Measurements from ENCODE around the gene RAG1. TPM values are rescaled to one million over a fixed set of nuclear protein-coding genes. Genes with fewer than 3 reads are reported as not detected.
A peak's percentile ranks its signal among the peaks of the same experiment; 100 is the strongest.

RAG1 gene
- polyA plus RNA-seq, 4 donors, result 0.60 to 4.9 (median 2.5) TPM

DNA sequence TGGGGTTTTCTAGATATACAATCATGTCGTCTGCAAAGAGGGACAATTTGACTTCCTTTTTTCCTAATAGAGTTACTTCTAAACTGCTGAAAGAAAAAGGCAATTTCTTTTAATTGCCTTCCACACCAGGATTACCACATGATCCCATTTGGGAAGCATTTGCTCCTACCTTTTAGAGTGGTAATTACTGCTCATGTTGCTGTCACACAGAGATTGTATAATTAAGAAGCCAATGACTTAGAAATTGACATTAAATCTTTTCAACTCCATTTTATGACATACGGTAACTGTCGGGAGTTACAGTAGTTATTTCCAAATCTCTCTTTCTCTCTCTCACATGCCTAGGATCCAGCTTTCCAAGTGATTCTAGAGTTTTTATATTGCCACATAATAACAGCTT, 48.0 kb downstream of the RAG1 start:
- H3K9me3 ChIP-seq (ENCODE audit: control insufficient read depth in 2 of 2, insufficient read depth in 1 of 2, low read depth in 1 of 2, low read length in 1 of 2), result no peaks in the 10 kb centered on the region
- H3K27ac ChIP-seq (ENCODE audit: low read depth in 1 of 3, low read length in 2 of 3), result no peak overlapping the region
- no peak overlapping the region for H3K4me3 ChIP-seq (ENCODE audit: low read depth in 1 of 3, low read length in 3 of 3)
- H3K4me1 ChIP-seq (ENCODE audit: control insufficient read depth in 3 of 3, insufficient read depth in 2 of 3, low read depth in 1 of 3, low read length in 2 of 3), result no peaks in the 10 kb centered on the region
- 81 to 84% (median 82%) methylated on average over 3 of the region's 3 CpGs for WGBS, 3 donors
- H3K27me3 ChIP-seq (ENCODE audit: control insufficient read depth in 3 of 3, insufficient read depth in 3 of 3, low read length in 3 of 3), result no peaks in the 10 kb centered on the region
- no peaks in the 10 kb centered on the region for H3K36me3 ChIP-seq (ENCODE audit: control insufficient read depth in 3 of 3, insufficient read depth in 2 of 3, low read depth in 1 of 3, low read length in 3 of 3)
- DNase-seq, result no peak
- FAIRE-seq, result no peak

DNA sequence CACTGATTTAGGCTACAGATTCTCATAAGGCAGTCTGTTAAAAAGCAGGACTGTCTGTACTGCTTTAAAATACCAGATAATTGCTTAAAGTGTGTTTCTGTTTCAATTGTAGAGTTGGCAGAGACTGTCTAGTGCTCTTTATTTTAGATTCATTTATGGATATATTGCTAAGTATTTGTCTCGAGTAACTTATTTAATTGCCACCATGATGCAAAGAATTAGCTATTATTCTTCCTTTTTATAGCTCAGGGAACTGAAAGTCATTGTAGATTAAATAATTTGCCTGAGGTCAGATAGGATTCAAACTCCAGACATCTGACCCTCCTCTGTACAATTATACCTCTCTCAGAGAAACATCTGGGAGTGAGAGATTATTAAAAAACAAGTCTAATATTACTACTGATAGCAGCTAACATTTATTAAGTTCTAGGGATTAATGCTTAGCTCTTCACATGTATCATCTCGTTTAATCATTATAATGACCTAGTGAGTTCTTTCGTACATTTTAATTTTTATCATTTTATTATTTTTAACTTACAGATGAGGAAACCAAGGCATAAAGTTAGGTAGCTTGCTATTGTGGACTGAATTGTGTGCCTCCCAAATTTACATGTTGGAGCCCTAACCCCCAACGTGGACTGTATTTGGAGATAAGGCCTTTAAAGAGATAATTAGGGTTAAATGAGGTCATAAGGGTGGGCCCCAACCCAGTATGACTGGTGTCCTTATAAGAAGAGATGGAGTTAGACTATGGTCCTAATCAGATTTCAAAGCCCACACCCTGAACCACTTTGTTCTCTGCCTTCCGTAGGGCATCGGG, 49.9 kb downstream of the RAG1 start:
- Histone ChIP-seq H3K36me3 (ENCODE audit: control insufficient read depth in 3 of 3, insufficient read depth in 2 of 3, low read depth in 1 of 3, low read length in 3 of 3) (no peaks in the 10 kb centered on the region), H3K9me3 (ENCODE audit: control insufficient read depth in 2 of 2, insufficient read depth in 1 of 2, low read depth in 1 of 2, low read length in 1 of 2) (no peaks in the 10 kb centered on the region), H3K27me3 (ENCODE audit: control insufficient read depth in 3 of 3, insufficient read depth in 3 of 3, low read length in 3 of 3) (no peaks in the 10 kb centered on the region), H3K4me1 (ENCODE audit: control insufficient read depth in 3 of 3, insufficient read depth in 2 of 3, low read depth in 1 of 3, low read length in 2 of 3) (no peaks in the 10 kb centered on the region), H3K27ac (ENCODE audit: low read depth in 1 of 3, low read length in 2 of 3) (no peak overlapping the region), H3K4me3 (ENCODE audit: low read depth in 1 of 3, low read length in 3 of 3) (no peak overlapping the region)
- FAIRE-seq (no peak), DNase-seq (no peak)
- 74 to 83% (median 76%) methylated on average over 6 of the region's 6 CpGs for WGBS, 3 donors

DNA sequence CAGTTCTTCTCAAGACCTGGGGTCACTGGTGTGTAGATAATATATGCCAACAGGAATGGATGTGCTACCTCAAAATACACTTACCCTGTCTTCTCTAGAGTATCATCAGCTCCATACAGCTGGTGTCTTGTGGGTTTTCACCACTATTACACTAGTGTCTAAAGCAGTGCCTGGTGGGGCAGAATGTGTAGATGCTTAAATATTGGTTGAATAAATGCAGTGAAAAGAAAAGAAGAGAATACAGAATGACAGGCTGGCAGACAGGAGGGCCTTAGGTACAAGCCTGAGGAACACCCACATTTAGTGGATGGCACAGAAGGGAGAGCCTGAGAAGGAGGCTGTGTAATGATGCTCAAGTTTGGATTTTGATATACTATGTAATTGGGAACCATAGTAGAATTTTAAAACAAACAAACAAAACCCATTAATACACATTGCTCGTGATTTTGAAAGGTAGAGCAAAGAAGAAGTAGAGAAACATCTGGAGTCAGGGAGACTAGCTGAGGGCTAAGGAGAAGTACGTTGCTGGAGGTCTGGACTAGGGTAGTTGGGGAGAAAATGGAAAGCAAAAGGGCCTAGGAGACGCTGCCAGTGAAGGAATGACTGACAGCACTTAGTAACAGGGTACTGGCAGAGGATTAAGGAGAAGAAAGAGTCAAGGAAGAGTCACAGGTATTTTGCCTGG, 50.7 kb downstream of the RAG1 start:
- no peaks in the 10 kb centered on the region for H3K4me1 ChIP-seq (ENCODE audit: control insufficient read depth in 3 of 3, insufficient read depth in 2 of 3, low read depth in 1 of 3, low read length in 2 of 3)
- no peaks in the 10 kb centered on the region for H3K9me3 ChIP-seq (ENCODE audit: control insufficient read depth in 2 of 2, insufficient read depth in 1 of 2, low read depth in 1 of 2, low read length in 1 of 2)
- 62 to 80% (median 67%) methylated on average over 3 of the region's 3 CpGs for WGBS, 3 donors
- H3K27me3 ChIP-seq (ENCODE audit: control insufficient read depth in 3 of 3, insufficient read depth in 3 of 3, low read length in 3 of 3), result no peaks in the 10 kb centered on the region
- no peak overlapping the region for H3K4me3 ChIP-seq (ENCODE audit: low read depth in 1 of 3, low read length in 3 of 3)
- no peak overlapping the region for H3K27ac ChIP-seq (ENCODE audit: low read depth in 1 of 3, low read length in 2 of 3)
- FAIRE-seq (no peak), DNase-seq (no peak)
- no peaks in the 10 kb centered on the region for H3K36me3 ChIP-seq (ENCODE audit: control insufficient read depth in 3 of 3, insufficient read depth in 2 of 3, low read depth in 1 of 3, low read length in 3 of 3)

DNA sequence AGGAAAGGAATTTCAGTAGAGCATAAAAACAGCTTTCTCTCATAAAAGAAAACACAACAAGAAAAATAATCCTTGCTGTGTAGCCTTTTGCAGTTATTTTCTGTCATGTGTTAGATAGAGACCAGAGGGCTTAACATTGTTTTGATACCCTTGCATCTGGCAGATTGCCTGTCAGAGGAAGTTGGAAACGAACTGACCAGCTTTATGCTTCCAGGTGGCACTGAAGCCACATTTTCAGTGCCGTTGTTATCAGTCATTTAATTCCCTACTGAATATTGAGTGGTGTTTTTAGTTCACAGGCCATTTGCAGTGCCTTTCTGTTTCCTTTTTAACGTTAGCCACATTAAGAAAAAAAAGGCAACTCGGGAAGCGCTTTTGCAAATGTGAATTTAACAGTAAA, 51.7 kb downstream of the RAG1 start:
- H3K9me3 ChIP-seq (ENCODE audit: control insufficient read depth in 2 of 2, insufficient read depth in 1 of 2, low read depth in 1 of 2, low read length in 1 of 2), result no peaks in the 10 kb centered on the region
- H3K36me3 ChIP-seq (ENCODE audit: control insufficient read depth in 3 of 3, insufficient read depth in 2 of 3, low read depth in 1 of 3, low read length in 3 of 3), result no peaks in the 10 kb centered on the region
- WGBS, 3 donors, result 29 to 36% (median 35%) methylated on average over 5 of the region's 5 CpGs
- no peak for DNase-seq
- no peaks in the 10 kb centered on the region for H3K27me3 ChIP-seq (ENCODE audit: control insufficient read depth in 3 of 3, insufficient read depth in 3 of 3, low read length in 3 of 3)
- H3K27ac ChIP-seq (ENCODE audit: low read depth in 1 of 3, low read length in 2 of 3), result no peak overlapping the region
- H3K4me1 ChIP-seq (ENCODE audit: control insufficient read depth in 3 of 3, insufficient read depth in 2 of 3, low read depth in 1 of 3, low read length in 2 of 3), result no peaks in the 10 kb centered on the region
- no peak overlapping the region for H3K4me3 ChIP-seq (ENCODE audit: low read depth in 1 of 3, low read length in 3 of 3)
- FAIRE-seq, result no peak

DNA sequence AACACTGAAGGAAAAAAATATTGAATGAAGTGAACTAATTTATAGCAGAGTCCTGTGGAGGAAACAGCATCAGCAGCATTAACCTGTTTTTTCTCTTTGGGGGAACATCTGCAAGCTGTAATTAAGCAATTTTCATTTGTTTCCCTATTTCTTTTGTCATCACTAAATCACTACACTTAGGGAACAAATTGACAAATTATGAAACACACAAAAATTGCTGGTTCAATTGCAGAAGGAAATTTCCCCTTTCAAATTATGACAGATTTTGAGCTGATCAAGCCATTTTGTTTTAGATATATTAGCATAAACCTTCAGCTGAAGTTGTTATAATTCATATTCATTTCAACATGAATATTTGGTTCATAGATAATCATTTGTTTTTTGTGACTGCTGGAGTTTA, 52.4 kb downstream of the RAG1 start:
- H3K4me3 ChIP-seq (ENCODE audit: low read depth in 1 of 3, low read length in 3 of 3), result no peak overlapping the region
- H3K36me3 ChIP-seq (ENCODE audit: control insufficient read depth in 3 of 3, insufficient read depth in 2 of 3, low read depth in 1 of 3, low read length in 3 of 3), result no peaks in the 10 kb centered on the region
- H3K4me1 ChIP-seq (ENCODE audit: control insufficient read depth in 3 of 3, insufficient read depth in 2 of 3, low read depth in 1 of 3, low read length in 2 of 3), result no peaks in the 10 kb centered on the region
- FAIRE-seq (no peak), DNase-seq (no peak)
- no peak overlapping the region for H3K27ac ChIP-seq (ENCODE audit: low read depth in 1 of 3, low read length in 2 of 3)
- H3K9me3 ChIP-seq (ENCODE audit: control insufficient read depth in 2 of 2, insufficient read depth in 1 of 2, low read depth in 1 of 2, low read length in 1 of 2), result no peaks in the 10 kb centered on the region
- H3K27me3 ChIP-seq (ENCODE audit: control insufficient read depth in 3 of 3, insufficient read depth in 3 of 3, low read length in 3 of 3), result no peaks in the 10 kb centered on the region

DNA sequence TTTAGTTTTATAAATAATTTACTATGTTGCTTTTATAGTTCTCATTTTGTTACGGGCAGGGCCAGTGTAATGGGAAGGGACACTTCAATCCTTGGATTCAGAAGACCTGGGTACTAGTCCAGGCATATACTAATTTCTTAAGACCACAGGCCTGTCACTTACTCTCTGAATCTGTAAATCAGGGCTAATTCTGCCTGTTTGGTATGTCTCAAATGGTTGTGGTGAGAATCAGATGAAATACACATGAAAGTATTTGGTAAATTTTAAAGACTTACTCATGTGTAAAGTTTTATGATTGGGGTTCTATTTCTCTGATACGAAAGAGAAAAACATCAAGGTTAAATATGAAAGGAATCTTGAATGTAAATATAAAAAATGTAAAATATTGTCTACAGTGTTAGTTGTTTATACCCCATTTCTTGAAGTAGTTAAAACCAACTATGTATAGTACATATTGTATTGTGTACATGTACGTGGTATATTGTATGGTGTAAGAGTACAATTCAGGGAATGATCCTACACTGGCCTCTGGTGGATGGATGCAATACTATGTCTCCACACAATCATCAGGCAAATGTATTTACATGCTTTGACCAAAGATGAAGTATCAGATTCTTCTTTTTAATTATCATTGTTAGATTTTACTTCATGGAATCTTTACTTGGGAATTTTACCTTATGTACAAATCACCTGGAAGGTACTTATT, 54.8 kb downstream of the RAG1 start:
- H3K4me3 ChIP-seq (ENCODE audit: low read depth in 1 of 3, low read length in 3 of 3), result no peak overlapping the region
- peak; percentile 33 to 35 for DNase-seq
- H3K9me3 ChIP-seq (ENCODE audit: control insufficient read depth in 2 of 2, insufficient read depth in 1 of 2, low read depth in 1 of 2, low read length in 1 of 2), result no peaks in the 10 kb centered on the region
- WGBS, 3 donors, result 57 to 72% (median 68%) methylated on average over 3 of the region's 3 CpGs
- H3K36me3 ChIP-seq (ENCODE audit: control insufficient read depth in 3 of 3, insufficient read depth in 2 of 3, low read depth in 1 of 3, low read length in 3 of 3), result no peaks in the 10 kb centered on the region
- no peak overlapping the region for H3K27ac ChIP-seq (ENCODE audit: low read depth in 1 of 3, low read length in 2 of 3)
- no peak for FAIRE-seq
- H3K4me1 ChIP-seq (ENCODE audit: control insufficient read depth in 3 of 3, insufficient read depth in 2 of 3, low read depth in 1 of 3, low read length in 2 of 3), result no peaks in the 10 kb centered on the region
- H3K27me3 ChIP-seq (ENCODE audit: control insufficient read depth in 3 of 3, insufficient read depth in 3 of 3, low read length in 3 of 3), result no peaks in the 10 kb centered on the region

DNA sequence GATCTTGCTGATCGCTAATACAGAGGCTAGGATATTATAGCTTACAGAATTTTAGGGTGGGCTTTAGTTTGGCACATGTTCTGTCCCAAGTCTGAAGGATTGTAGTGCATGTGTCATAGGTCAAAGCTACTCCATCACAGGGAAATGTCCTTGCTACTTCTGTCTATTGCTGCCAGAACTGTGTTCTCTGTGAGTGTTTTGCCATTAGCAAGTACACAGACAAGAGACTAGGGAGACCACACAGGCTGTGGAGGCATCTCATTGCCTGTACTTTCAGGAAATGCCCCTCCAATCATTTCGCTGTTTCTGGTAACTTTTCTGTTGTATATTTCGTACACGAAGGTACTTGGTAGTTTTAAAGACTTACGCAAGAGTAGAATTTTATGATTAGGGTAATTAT, 55.7 kb downstream of the RAG1 start:
- H3K27me3 ChIP-seq (ENCODE audit: control insufficient read depth in 3 of 3, insufficient read depth in 3 of 3, low read length in 3 of 3), result no peaks in the 10 kb centered on the region
- H3K4me3 ChIP-seq (ENCODE audit: low read depth in 1 of 3, low read length in 3 of 3), result no peak overlapping the region
- 84 to 90% (median 85%) methylated on average over 5 of the region's 5 CpGs for WGBS, 3 donors
- no peaks in the 10 kb centered on the region for H3K9me3 ChIP-seq (ENCODE audit: control insufficient read depth in 2 of 2, insufficient read depth in 1 of 2, low read depth in 1 of 2, low read length in 1 of 2)
- FAIRE-seq, result no peak
- no peak overlapping the region for H3K27ac ChIP-seq (ENCODE audit: low read depth in 1 of 3, low read length in 2 of 3)
- no peaks in the 10 kb centered on the region for H3K36me3 ChIP-seq (ENCODE audit: control insufficient read depth in 3 of 3, insufficient read depth in 2 of 3, low read depth in 1 of 3, low read length in 3 of 3)
- no peaks in the 10 kb centered on the region for H3K4me1 ChIP-seq (ENCODE audit: control insufficient read depth in 3 of 3, insufficient read depth in 2 of 3, low read depth in 1 of 3, low read length in 2 of 3)
- no peak for DNase-seq

DNA sequence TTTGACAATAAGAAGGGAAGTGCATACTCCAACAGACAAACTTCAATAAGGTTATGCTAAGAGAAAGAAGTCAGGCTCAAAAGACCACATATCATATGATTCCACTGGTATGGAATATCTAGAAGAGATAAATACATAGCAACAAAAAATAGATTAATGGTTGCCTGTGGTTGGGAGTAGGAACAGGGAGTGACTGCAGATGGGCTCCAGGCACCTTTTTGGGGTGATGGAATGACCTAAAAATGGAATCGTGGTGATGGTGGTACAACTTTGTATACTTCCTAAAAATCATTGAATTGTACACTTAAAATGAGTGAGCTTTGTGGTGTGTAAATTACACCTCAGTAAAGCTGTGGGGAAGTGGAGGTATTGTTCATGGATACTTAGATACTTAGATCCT, 59.2 kb downstream of the RAG1 start:
- Histone ChIP-seq H3K9me3 (ENCODE audit: control insufficient read depth in 2 of 2, insufficient read depth in 1 of 2, low read depth in 1 of 2, low read length in 1 of 2) (no peaks in the 10 kb centered on the region), H3K4me1 (ENCODE audit: control insufficient read depth in 3 of 3, insufficient read depth in 2 of 3, low read depth in 1 of 3, low read length in 2 of 3) (no peaks in the 10 kb centered on the region), H3K4me3 (ENCODE audit: low read depth in 1 of 3, low read length in 3 of 3) (no peak overlapping the region), H3K36me3 (ENCODE audit: control insufficient read depth in 3 of 3, insufficient read depth in 2 of 3, low read depth in 1 of 3, low read length in 3 of 3) (no peaks in the 10 kb centered on the region), H3K27me3 (ENCODE audit: control insufficient read depth in 3 of 3, insufficient read depth in 3 of 3, low read length in 3 of 3) (no peaks in the 10 kb centered on the region), H3K27ac (ENCODE audit: low read depth in 1 of 3, low read length in 2 of 3) (no peak overlapping the region)
- no peak for DNase-seq
- FAIRE-seq, result no peak
- 82 to 86% (median 82%) methylated on average over 1 of the region's 1 CpG for WGBS, 3 donors
